Astrocyte of the cerebellum (primary cell): ENCODE measurements around the gene SRA1.

Experiments used
- DNase-seq: peaks from one replicate; pipeline ENCODE4 v3.0.0-alpha.2; 2011; ENCODE audit warnings: low read depth
- H3K4me3 ChIP-seq: 2 replicates; pipeline ENCODE4 v1.5.1; 2011; ENCODE audit warnings: mild to moderate bottlenecking, low read depth, low read length, moderate library complexity
- in situ Hi-C: cut with HindIII; loops from 2 replicates; pipeline ENCODE4 v1.10.0; 2017; ENCODE audit warnings: low sequenced_read_pairs
- TF ChIP-seq, protein P1 (sequence below): IDR thresholded peaks from 2 replicates; pipeline ENCODE4 v1.5.1; 2012; ENCODE audit warnings: low read length, low read depth, moderate library complexity, mild to moderate bottlenecking; ENCODE audit errors: missing control alignments

Gene SRA1

DNA sequence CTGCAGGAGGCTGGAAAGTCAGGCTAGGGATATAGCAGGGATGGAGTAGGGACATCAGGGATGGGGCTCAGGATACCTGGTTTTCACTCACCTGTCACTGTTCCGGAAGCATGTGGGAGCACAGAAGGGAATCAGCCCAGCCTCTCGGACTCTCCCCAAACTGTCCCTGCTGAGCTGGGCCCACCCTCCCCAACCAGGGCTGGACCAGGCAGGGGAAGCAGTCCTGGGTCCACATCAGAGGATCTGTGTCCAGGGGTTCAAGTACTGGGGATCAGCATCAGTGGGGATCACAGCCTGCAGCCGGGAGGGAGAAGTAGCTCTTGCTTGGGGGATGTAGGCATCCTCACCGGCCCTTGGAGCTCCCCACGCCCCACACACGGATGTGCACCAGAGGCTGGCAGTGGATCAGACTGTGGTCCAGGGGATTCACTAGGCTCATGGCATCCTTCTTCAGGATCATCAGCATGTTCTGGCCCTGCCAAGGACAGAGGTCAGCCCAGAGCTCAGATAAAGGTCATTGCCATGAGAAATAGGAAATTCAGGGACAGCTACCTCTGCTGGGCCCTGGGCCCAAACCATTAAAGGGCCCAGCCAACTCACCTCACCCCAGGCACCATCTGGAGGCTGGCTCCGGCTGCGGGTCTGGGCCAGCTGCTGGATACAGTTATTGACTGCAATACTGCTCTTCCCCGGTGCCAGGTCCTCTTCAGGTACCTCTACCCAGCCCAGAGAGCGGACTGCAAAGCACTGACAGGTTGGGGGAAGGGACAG, 4.7 kb upstream of the SRA1 start:
- no peak for DNase-seq
- in situ Hi-C loops = no loop called here
- H3K4me3 ChIP-seq = no peak overlapping the region
- TF ChIP-seq, protein P1, sequence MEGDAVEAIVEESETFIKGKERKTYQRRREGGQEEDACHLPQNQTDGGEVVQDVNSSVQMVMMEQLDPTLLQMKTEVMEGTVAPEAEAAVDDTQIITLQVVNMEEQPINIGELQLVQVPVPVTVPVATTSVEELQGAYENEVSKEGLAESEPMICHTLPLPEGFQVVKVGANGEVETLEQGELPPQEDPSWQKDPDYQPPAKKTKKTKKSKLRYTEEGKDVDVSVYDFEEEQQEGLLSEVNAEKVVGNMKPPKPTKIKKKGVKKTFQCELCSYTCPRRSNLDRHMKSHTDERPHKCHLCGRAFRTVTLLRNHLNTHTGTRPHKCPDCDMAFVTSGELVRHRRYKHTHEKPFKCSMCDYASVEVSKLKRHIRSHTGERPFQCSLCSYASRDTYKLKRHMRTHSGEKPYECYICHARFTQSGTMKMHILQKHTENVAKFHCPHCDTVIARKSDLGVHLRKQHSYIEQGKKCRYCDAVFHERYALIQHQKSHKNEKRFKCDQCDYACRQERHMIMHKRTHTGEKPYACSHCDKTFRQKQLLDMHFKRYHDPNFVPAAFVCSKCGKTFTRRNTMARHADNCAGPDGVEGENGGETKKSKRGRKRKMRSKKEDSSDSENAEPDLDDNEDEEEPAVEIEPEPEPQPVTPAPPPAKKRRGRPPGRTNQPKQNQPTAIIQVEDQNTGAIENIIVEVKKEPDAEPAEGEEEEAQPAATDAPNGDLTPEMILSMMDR = no peak

DNA sequence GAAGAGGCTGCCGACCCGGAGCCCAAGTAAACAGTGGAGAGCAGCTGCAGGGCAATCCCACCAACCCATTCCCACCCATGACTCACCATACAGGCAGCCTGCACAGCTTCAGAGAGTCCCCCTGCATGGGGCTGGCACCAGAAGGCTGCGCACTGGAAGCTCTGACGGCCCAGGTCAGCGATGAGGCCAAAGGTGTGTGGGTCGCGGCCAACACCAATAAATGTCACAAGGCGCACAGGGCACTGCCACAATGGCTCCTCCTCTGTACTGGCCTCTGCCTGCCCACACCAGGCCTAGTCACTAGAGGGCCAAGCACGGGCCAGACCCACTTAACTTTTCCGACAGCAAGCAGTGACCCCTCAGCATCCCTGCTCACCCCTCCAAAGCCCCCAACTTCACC, 3.0 kb upstream of the SRA1 start:
- TF ChIP-seq, protein P1 = no peak
- in situ Hi-C loops = no loop called here
- DNase-seq = no peak
- no peak overlapping the region for H3K4me3 ChIP-seq

DNA sequence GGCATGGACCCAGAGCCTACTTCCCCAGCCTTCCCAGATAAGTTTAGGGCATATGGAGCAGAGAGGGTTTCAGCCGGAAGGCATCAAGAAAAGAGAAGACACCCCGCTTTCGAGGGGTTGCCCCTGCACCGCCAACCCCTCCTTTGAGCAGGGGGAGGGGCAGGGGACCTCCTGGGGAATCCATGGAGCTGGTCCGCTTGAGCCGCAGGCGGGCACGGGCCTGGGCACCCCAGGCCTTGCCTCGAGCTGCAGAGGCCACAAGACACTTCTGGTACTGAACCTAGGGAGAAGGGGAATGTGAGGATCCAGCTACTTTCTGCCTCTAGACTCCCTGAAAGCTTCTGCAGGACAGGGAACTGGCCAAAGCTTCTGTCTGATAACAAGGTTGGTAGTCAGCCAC, 1.3 kb upstream of the SRA1 start:
- in situ Hi-C loops = no loop called here
- DNase-seq = no peak
- TF ChIP-seq, protein P1 = no peak
- H3K4me3 ChIP-seq = no peak overlapping the region

DNA sequence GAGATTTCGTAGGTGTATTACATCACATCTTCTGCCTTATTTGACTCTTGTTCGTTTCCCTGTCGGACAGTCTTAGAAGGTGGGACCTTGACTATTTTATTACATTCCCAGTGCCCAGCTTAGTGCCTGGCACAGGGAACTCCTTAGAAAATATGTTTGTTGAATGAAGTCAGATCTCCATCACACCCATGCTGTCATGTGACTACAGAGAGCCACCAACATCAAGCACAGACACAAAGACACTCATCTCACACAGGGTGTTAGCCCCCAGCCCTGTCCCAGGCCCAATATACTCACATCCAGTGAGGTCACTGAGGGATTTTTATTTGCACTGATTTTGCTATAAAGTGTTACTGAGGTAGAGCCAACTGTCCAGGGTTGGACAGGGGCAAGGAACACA, 692 bp upstream of the SRA1 start:
- in situ Hi-C loops = no loop called here
- no peak for DNase-seq
- TF ChIP-seq, protein P1 = no peak
- no peak overlapping the region for H3K4me3 ChIP-seq

DNA sequence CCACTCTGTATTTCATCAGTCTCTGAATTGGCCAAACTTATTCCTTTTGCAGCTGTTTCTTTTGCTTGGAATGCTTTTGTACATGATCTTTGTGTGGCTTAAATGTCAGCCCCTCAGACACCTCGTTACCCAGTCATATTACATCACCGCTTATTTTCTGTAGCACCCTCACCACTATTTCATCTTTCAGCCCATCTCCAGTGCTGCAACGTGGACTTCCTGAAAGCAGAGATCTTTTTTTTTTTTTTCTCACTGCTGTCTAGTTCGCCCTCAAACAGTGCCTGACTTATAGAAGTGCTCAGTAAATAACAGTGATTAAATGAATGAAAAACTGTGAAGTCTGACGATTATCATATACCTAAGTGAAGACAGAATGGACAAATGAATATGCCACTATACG, 835 bp downstream of the SRA1 start:
- DNase-seq = no peak
- in situ Hi-C loops = no loop called here
- TF ChIP-seq, protein P1 = no peak
- H3K4me3 ChIP-seq = peak overlapping the region; percentile 88

DNA sequence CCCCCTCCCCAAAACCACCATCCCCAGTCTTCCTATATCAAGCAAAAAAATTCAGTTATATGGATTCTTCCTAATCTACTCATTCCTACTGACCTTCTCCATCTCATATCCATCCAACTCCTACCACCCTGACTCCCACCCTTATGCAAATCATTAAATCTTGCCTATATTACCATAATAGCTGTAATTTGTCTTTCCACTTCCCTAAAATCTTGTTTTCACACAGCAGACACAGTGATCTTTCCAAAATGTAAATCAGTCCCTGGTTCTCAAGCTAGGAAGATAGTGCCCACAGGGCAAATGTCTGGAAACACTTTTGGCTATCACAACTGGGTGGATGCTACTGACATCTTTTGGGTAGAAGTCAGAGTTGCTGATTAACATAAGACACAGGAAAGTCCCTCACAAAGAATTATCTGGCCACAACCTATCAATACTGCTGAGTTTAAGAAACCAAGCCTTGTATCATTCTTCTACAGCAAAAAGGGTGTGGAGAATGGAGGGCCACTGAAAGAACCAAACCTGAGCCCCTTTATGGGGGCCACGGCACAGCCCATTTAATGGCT, 1.4 kb downstream of the SRA1 start:
- peak overlapping the region; percentile 88 for H3K4me3 ChIP-seq
- TF ChIP-seq, protein P1 = no peak
- DNase-seq = no peak
- in situ Hi-C loops = no loop called here
